Large intestine (tissue), 3 donors: ENCODE data around the gene VPS54. TPM values are rescaled to one million over a fixed set of nuclear protein-coding genes. Genes with fewer than 3 reads are reported as not detected.
"Not testable (repeated sequence)": the region's sequence is repeated elsewhere in the genome, so short reads cannot be mapped to it uniquely, and the experiment has no call there.

ENCODE experiments used
- DNase-seq, 2 donors: peaks; one replicate each; pipeline versions ENCODE4 v3.0.0 to v3.0.0-alpha.2; 2013
- H3K27ac ChIP-seq: one replicate; pipeline ENCODE4 v1.5.1; 2013; ENCODE audit warnings: low read length
- H3K27me3 ChIP-seq: 2 replicates; pipeline ENCODE4 v1.6.1; 2013; ENCODE audit warnings: low read length; ENCODE audit not compliant: control insufficient read depth, insufficient read depth
- H3K36me3 ChIP-seq: 2 replicates; pipeline ENCODE4 v1.6.1; 2013; ENCODE audit warnings: low read length; ENCODE audit not compliant: control insufficient read depth, insufficient read depth
- H3K4me1 ChIP-seq: one replicate; pipeline ENCODE4 v1.6.1; 2013; ENCODE audit warnings: low read length; ENCODE audit not compliant: control insufficient read depth, insufficient read depth
- H3K4me3 ChIP-seq: one replicate; pipeline ENCODE4 v1.5.1; 2013; ENCODE audit warnings: low read length
- H3K9me3 ChIP-seq: one replicate; pipeline ENCODE4 v1.6.1; 2013; ENCODE audit warnings: mild to moderate bottlenecking, low read depth, low read length, moderate library complexity; ENCODE audit not compliant: control insufficient read depth
- WGBS: methylation state at CpG from one replicate; pipeline ENCODE4 v1.1.5; 2013; ENCODE audit warnings: low lambda C conversion rate; ENCODE audit not compliant: insufficient coverage; 5-methylcytosine and 5-hydroxymethylcytosine counted together
- polyA plus RNA-seq: library from polyadenylated mRNA; unstranded; fragments of 120-200 nt; gene quantifications from one replicate; pipeline ENCODE4 v1.2.1, GENCODE V29; 2013

The VPS54 gene
- polyA plus RNA-seq, 1 donor, result 29.5 TPM

DNA sequence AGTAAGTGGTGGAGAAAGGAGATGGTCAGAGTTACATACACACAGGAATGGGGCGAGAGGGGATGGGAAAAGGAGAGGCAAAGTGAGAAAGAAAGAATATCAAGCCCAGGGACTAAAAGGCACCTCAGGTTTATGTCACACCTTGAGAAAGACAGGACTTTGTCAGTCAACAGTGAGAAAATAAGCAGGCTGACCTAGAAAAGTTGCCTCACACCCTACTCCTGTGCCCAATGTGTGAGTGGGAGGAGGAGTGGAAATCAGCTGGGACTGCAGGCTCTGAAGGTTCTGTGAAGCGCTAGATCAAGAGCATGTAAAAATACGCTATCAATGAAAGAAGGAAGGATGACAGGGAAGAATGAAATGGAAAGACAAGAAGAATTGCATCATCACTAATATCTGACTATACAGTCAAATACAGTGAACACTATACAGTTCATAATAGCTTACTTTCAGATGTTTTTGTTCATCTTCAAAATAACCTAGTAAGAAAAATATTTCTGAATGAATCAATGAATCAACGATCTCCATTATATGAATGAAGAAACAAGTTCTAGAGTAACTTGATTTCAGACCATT is 10.7 kb downstream of the VPS54 start:
- no peaks in the 10 kb centered on the region for H3K9me3 ChIP-seq
- no peak overlapping the region for H3K4me3 ChIP-seq
- no peaks in the 10 kb centered on the region for H3K27me3 ChIP-seq
- no peaks in the 10 kb centered on the region for H3K36me3 ChIP-seq
- WGBS, result no CpG with 5 or more reads among the region's 4 CpGs
- H3K27ac ChIP-seq, result no peak overlapping the region
- no peak for DNase-seq
- H3K4me1 ChIP-seq, result no peaks in the 10 kb centered on the region

DNA sequence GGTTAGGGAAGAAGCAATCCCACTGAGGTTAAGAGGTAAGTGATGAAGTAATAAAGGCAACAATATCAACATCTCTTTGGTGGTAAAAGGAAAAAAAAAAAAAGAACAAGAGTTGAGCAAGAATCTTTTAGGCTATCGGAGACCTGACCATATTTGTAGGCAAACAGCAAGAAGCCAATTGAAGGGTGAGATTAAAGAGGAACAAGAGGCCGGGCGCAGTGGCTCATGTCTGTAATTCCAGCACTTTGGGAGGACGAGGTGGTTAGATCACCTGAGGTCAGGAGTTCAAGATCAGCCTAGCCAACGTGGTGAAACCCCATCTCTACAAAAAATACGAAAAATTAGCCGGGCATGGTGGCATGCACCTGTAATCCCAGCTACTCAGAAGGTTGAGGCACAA is 11.3 kb downstream of the VPS54 start:
- no peaks in the 10 kb centered on the region for H3K27me3 ChIP-seq
- no peaks in the 10 kb centered on the region for H3K4me1 ChIP-seq
- no peaks in the 10 kb centered on the region for H3K9me3 ChIP-seq
- no peaks in the 10 kb centered on the region for H3K36me3 ChIP-seq
- no peak overlapping the region for H3K27ac ChIP-seq
- no peak for DNase-seq
- H3K4me3 ChIP-seq, result no peak overlapping the region
- WGBS, result no CpG with 5 or more reads among the region's 7 CpGs

DNA sequence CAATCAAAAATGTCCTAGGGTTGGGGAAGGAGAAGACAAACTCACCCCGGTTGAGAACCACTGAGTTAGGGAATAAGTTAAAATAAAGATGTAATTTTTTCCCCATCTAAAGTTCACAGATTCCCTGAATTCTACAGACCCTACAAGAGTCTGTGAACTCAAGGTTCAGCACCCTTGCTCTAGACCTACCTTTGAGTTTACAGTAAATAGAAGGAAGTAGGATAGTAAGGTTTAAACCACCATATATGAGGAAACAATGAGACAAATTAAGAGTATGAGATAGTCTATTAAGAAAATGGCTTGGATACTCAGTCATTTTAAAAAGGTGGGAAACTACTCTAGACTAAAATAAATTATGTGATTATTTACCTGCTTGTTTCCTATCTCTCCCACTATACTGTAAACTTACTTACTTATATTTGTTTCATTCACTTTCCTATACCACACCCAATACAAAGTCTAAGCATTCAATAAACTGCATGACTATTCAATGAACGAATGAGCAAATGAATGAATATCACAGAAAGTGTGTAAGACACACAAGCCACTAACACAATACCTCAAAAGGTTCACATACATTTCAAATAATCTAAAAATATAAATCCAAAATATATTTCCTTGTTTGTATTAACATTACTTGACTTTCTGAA is 13.4 kb downstream of the VPS54 start:
- no peaks in the 10 kb centered on the region for H3K4me1 ChIP-seq

DNA sequence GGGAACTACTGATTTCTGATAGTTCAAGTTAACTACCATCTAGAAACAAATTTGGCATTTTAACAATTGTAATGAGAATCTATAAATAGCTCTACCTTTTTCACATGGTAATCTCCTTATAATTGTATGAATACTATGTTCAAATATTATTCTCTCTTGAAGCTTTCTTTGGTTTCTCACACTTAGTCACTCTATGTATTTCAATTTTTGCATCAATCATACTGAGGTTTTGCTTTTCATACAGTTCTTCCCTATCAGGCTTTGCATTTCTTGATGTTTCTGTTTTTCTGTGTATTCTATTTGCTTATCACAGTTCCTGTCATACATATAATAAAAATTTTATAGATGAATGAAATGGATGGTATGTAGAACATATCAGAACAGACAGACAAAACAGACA is 16.0 kb downstream of the VPS54 start:
- no peak overlapping the region for H3K27ac ChIP-seq
- no peak overlapping the region for H3K4me3 ChIP-seq
- no peaks in the 10 kb centered on the region for H3K27me3 ChIP-seq
- no peak for DNase-seq
- H3K9me3 ChIP-seq, result peaks cover 3% of the 10 kb centered on the region
- H3K36me3 ChIP-seq, result peaks cover 13% of the 10 kb centered on the region
- H3K4me1 ChIP-seq, result no peaks in the 10 kb centered on the region

More for the DNA sequence above, 13.4 kb downstream of the VPS54 start:
- Histone ChIP-seq H3K4me3 (no peak overlapping the region), H3K36me3 (peaks cover 11% of the 10 kb centered on the region), H3K27ac (no peak overlapping the region), H3K27me3 (no peaks in the 10 kb centered on the region), H3K9me3 (no peaks in the 10 kb centered on the region)
- DNase-seq, result no peak
- no CpG with 5 or more reads among the region's 2 CpGs for WGBS

DNA sequence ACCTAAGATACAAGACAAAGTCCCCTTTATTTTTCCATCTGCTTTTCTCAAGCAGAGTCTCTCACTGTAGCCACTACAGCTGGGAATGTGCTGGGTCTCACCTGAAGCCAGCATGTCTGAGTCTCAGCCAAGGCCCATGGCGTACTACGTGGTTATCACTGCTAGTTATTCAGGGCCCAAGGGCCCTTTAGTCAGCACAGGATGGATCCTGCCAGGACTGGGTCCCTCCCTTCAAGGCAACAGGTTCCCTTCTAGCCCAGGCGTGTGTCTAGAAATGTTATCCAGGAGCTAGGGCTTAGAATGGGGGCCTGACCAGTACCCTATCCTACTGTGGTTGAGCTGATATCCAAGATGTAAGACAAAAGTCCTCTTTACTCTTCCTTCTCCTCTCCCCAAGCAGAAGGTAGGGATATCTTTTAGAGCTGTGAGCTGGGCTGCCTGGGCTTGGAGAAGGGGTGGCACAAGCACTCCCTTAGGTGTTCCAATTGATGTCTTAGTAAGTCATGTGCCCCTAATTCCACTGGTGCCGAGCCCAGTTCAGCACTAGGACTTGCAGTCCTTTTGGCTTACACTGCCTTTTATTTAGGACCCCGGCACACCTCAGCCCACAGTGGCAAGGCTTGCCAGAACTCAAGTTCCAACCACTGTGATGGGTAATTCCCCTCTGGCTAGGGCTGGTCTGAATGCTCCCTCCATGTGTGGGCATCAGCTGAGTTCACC is 17.7 kb downstream of the VPS54 start:
- Histone ChIP-seq H3K4me1 (no peaks in the 10 kb centered on the region), H3K4me3 (no peak overlapping the region), H3K27ac (no peak overlapping the region), H3K36me3 (peaks cover 13% of the 10 kb centered on the region), H3K9me3 (peaks cover 9% of the 10 kb centered on the region), H3K27me3 (no peaks in the 10 kb centered on the region)
- no peak for DNase-seq
- no CpG with 5 or more reads among the region's 5 CpGs for WGBS

DNA sequence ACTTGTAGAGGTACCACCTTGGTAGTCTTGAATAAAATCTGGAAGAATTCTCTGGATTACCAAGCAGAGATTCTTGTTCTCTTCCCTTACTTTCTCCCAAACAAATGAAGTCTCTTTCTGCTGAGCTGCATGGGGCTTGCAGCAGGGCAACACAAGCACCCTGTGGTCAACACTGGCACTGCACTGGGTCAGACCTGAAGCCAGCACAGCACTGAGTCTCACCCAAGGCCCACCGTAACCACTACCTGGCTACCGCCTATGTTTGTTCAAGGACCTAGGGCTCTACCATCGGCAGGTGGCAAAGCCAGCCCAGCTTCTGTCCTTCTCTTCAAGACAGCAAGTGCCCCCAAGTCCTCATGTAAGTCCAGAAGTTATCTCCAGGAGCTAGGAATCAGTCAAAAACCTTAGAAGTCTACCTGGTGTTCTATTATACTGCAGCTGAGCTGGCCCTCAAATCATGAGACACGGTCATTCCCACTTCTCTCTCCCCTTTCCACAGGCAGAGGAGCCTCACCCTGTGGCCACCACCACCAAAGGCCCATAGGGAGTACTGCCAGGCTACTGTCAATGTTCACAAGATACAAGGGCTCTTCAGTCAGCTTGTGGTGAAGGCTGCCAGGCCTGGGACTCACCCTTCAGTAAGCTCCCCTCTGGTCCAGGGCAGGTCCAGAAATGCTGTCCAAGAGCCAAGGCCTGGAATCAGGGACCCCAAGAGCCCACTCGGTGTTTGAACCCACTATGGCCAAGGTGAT is 18.4 kb downstream of the VPS54 start:
- Histone ChIP-seq H3K9me3 (peaks cover 9% of the 10 kb centered on the region), H3K4me1 (no peaks in the 10 kb centered on the region), H3K4me3 (no peak overlapping the region), H3K27ac (no peak overlapping the region), H3K27me3 (no peaks in the 10 kb centered on the region), H3K36me3 (peaks cover 13% of the 10 kb centered on the region)
- WGBS, result no CpG with 5 or more reads among the region's 5 CpGs
- DNase-seq, result no peak

DNA sequence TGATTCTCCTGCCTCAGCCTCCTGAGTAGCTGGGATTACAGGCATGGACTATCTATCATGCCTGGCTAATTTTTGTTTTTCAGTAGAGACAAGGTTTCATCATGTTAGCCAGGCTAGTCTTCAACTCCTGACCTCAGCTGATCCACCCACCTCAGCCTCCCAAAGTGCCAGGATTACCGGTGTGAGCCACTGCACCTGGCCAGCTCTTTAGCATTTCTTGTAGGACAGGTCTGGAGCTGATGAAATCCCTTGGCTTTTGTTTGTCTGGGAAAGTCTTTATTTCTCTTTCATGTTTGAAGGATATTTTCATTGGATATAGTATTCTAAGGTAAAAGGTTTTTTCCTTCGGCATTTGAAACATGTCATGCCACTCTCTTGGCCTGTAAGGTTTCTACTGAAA is 20.2 kb downstream of the VPS54 start:
- H3K4me1 ChIP-seq, result no peaks in the 10 kb centered on the region
- H3K27ac ChIP-seq, result no peak overlapping the region
- H3K36me3 ChIP-seq, result peaks cover 13% of the 10 kb centered on the region
- WGBS, result 100% methylated on average over 1 of the region's 2 CpGs
- no peak for DNase-seq
- peaks cover 9% of the 10 kb centered on the region for H3K9me3 ChIP-seq
- H3K27me3 ChIP-seq, result no peaks in the 10 kb centered on the region
- no peak overlapping the region for H3K4me3 ChIP-seq

DNA sequence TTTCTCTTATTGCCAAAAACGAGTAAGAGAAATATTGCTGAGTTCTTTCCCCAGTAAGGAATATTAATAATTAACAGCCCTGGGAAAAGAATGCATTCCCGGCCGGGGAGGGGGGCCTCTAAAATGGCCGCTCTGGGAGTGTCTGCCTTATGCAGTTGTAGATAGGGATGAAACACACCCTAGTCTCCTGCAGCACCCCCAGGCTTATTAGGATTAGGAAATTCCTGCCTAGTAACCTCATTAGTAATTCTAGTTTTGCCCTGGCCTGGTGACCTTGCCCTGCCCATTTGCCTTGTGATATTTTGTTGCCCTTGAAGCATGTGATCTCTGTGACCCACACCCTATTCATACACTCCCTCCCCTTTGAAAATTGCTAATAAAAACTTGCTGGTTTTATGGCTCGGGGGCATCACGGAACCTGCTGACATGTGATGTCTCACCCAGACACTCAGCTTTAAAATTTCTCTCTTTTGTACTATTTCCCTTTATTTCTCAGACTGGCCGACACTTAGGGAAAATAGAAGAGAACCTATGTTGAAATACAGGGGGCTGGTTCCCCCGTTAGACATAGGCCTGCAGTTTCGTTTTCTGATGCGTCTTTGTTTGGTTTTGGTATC is 22.5 kb downstream of the VPS54 start:
- not testable (repeated sequence) for H3K27me3 ChIP-seq, DNase-seq, H3K4me1 ChIP-seq, H3K9me3 ChIP-seq, H3K27ac ChIP-seq, H3K4me3 ChIP-seq
- peaks cover 11% of the 10 kb centered on the region for H3K36me3 ChIP-seq
- 100% methylated on average over 3 of the region's 10 CpGs for WGBS

DNA sequence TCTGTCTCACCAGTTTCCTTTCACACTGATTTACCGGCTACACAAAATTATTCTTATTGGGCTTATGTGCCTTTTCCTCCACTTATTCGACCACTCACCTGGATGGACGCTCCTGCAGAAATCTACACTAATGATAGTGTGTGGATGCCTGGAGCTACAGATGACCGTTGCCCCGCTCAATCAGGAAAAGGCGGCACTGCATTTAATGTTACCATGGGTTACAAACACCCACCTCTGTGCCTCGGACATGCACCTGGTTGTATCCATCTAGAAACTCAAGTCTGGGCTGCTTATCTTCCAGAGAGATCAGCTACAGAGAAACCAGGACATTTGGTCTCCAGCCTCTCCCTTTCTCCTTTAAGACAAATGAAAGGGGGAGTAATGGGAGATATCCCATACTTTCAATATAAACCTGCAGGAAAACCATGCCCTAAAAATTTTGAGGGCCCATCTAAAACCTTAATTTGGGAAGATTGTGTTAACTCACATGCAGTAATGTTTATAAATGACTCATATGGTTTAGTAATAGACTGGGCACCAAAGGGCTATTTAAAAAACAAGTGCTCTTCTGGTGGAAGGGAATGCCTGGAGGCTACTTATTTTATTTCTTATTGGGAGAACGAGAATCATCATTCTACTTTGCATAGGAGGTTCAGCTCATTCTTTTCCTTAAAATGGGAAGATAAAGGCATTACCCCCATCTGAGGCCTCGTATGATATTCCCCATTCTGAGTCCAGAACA is 24.7 kb downstream of the VPS54 start:
- not testable (repeated sequence) for H3K36me3 ChIP-seq, H3K27ac ChIP-seq, H3K27me3 ChIP-seq, DNase-seq, H3K9me3 ChIP-seq, H3K4me3 ChIP-seq, H3K4me1 ChIP-seq
- WGBS, result no CpG with 5 or more reads among the region's 9 CpGs

DNA sequence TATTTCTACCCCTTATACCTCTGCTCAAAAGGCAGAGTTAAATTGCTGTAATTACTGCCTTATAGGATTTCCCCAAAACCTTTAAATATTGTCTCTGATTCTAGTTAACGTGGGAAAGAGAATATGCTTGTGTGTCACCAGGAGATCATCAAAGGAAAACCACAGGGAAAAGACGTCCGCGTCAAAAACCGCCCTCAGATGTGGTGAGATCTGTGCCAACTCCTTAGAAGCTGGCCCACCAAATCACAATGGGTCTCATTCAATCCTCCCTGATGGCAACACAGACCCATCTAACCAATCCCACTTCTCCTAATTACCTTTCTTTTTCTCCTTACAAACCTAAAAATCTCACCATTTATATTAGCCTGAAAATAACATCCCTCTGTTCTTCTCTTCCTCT is 25.4 kb downstream of the VPS54 start:
- Histone ChIP-seq H3K27ac (no peak overlapping the region), H3K4me1 (no peaks in the 10 kb centered on the region), H3K27me3 (no peaks in the 10 kb centered on the region), H3K4me3 (no peak overlapping the region), H3K36me3 (no peaks in the 10 kb centered on the region), H3K9me3 (peaks cover 9% of the 10 kb centered on the region)
- WGBS, result 100% methylated on average over 1 of the region's 5 CpGs
- no peak for DNase-seq
